Measurements from ENCODE around the gene CFLAR.

Gene CFLAR

GRCh38 chr2:201107624-201108023, 8.3 kb upstream of the CFLAR start:
- ChIA-PET POLR2A (no interaction called here), CTCF (interaction anchor here (0.6 to 1.8 kb wide), 2 partner anchors 15 to 50 kb away, joined by 4 to 7 read pairs; no protein-coding TSS in a partner anchor)

GRCh38 chr2:201108341-201108740, 7.6 kb upstream of the CFLAR start:
- no peak overlapping the region for H3K27ac ChIP-seq (ENCODE audit: extremely low read depth, low read depth, low read length)
- no peaks in the 10 kb centered on the region for H3K4me1 ChIP-seq (ENCODE audit: control insufficient read depth, insufficient read depth, low read length)
- H3K36me3 ChIP-seq (ENCODE audit: control insufficient read depth in 2 of 2, insufficient read depth in 1 of 2, low read length in 2 of 2) = no peaks in the 10 kb centered on the region
- H3K4me3 ChIP-seq (ENCODE audit: low read depth, low read length) = no peak overlapping the region
- CTCF ChIA-PET = interaction anchor here (1.8 kb wide), 1 partner anchor 50 kb away, joined by 7 read pairs; no protein-coding TSS in a partner anchor
- TF ChIP-seq ZNF521 (tag by site-specific recombination; IDR thresholded peaks at IDR 0.05) = no peak
- POLR2A ChIA-PET = no interaction called here
- no peaks in the 10 kb centered on the region for H3K9me3 ChIP-seq (ENCODE audit: control insufficient read depth, insufficient read depth, low read depth, low read length)

More at GRCh38 chr2:201107624-201108023, 8.3 kb upstream of the CFLAR start:
- Histone ChIP-seq H3K4me1 (ENCODE audit: control insufficient read depth, insufficient read depth, low read length) (no peaks in the 10 kb centered on the region), H3K9me3 (ENCODE audit: control insufficient read depth, insufficient read depth, low read depth, low read length) (no peaks in the 10 kb centered on the region), H3K27ac (ENCODE audit: extremely low read depth, low read depth, low read length) (no peak overlapping the region), H3K36me3 (ENCODE audit: control insufficient read depth in 2 of 2, insufficient read depth in 1 of 2, low read length in 2 of 2) (no peaks in the 10 kb centered on the region), H3K4me3 (ENCODE audit: low read depth, low read length) (no peak overlapping the region)
- no peak for TF ChIP-seq ZNF266 (tag by site-specific recombination; IDR thresholded peaks at IDR 0.05; ENCODE audit: low read depth)
- no peak for TF ChIP-seq ZFP3 (tag by site-specific recombination; IDR thresholded peaks at IDR 0.05; ENCODE audit: low read depth)
- no peak for TF ChIP-seq SALL2 (tag by site-specific recombination; IDR thresholded peaks at IDR 0.05; ENCODE audit: borderline replicate concordance)
- TF ChIP-seq FEZF1 (tag by site-specific recombination; IDR thresholded peaks at IDR 0.05) = no peak
- no peak for TF ChIP-seq ZNF398 (tag by site-specific recombination; IDR thresholded peaks at IDR 0.05)
- no peak for TF ChIP-seq ZNF133 (tag by site-specific recombination; IDR thresholded peaks at IDR 0.05)
- no peak for TF ChIP-seq ZNF114 (tag by site-specific recombination; IDR thresholded peaks at IDR 0.05)
- TF ChIP-seq ZNF664 (tag by site-specific recombination; IDR thresholded peaks at IDR 0.05) = no peak
- no peak for TF ChIP-seq ZNF302 (tag by site-specific recombination; IDR thresholded peaks at IDR 0.05; ENCODE audit: low read depth)
- TF ChIP-seq ZNF670 (tag by site-specific recombination; IDR thresholded peaks at IDR 0.05; ENCODE audit: low read depth) = no peak
- TF ChIP-seq ZBTB10 (tag by site-specific recombination; IDR thresholded peaks at IDR 0.05) = no peak

GRCh38 chr2:201109186-201109585, 6.8 kb upstream of the CFLAR start:
- TF ChIP-seq ZNF449 (tag by site-specific recombination; IDR thresholded peaks at IDR 0.05) (no peak), KLF1 (tag by site-specific recombination; IDR thresholded peaks at IDR 0.05) (no peak), ZNF341 (tag by site-specific recombination; IDR thresholded peaks at IDR 0.05; ENCODE audit: low read depth) (no peak), ZIC2 (tag by site-specific recombination; IDR thresholded peaks at IDR 0.05) (no peak), ZNF366 (tag by site-specific recombination; conservative IDR thresholded peaks at IDR 0.05) (no peak), ZNF624 (tag by site-specific recombination; IDR thresholded peaks at IDR 0.05) (no peak)
- Histone ChIP-seq H3K4me3 (ENCODE audit: low read depth, low read length) (no peak overlapping the region), H3K4me1 (ENCODE audit: control insufficient read depth, insufficient read depth, low read length) (no peaks in the 10 kb centered on the region), H3K36me3 (ENCODE audit: control insufficient read depth in 2 of 2, insufficient read depth in 1 of 2, low read length in 2 of 2) (no peaks in the 10 kb centered on the region), H3K27ac (ENCODE audit: extremely low read depth, low read depth, low read length) (no peak overlapping the region), H3K9me3 (ENCODE audit: control insufficient read depth, insufficient read depth, low read depth, low read length) (no peaks in the 10 kb centered on the region)
- CTCF ChIA-PET = no interaction called here
- POLR2A ChIA-PET = no interaction called here

Measured in HEK293 (cell line).